IMR-90 (cell line): Measurements from ENCODE around the gene NFRKB. TPM values are rescaled to one million over a fixed set of nuclear protein-coding genes. Genes with fewer than 3 reads are reported as not detected.

Experiments
- ATAC-seq: fragments of 200-7000 bp; cut with Tn5 transposase; 2 replicates; pipeline ENCODE4 v1.9.1; 2020; ENCODE audit warnings: low read depth, mild to moderate bottlenecking, moderate library complexity
- BruUV-seq: library from RNA; stranded (reverse); fragments of 400-500 nt; replicated peaks from 2 replicates; lab custom pipeline; 2021; lab: Mats Ljungman, UMichigan
- CTCF ChIA-PET: fragments of 300-600 bp; formaldehyde crosslinking; extraction: SDS; loops from one replicate; lab custom pipeline; 2021; ENCODE audit warnings: antibody characterized with exemption; lab: Yijun Ruan, JAX
- POLR2A ChIA-PET: fragments of 300-600 bp; sonication (Branson Sonifier 250); formaldehyde crosslinking; loops from one replicate; lab custom pipeline; 2022; ENCODE audit warnings: antibody characterized with exemption; ENCODE audit not compliant: unreplicated experiment; lab: Charles Lee
- DNase-seq: peaks from one replicate; pipeline ENCODE4 v3.0.0; 2013
- H2AFZ ChIP-seq: replicated peaks from 2 replicates; pipeline ENCODE3; 2013; ENCODE audit warnings: low read length, mild to moderate bottlenecking; ENCODE audit not compliant: poor library complexity
- H2AK5ac ChIP-seq: 2 replicates; pipeline ENCODE4 v1.6.1; 2013; ENCODE audit warnings: low read depth, low read length, inconsistent platforms
- H2AK9ac ChIP-seq: replicated peaks from 2 replicates; pipeline ENCODE3; 2013; ENCODE audit warnings: mild to moderate bottlenecking, low read depth, low read length, moderate library complexity; ENCODE audit not compliant: poor library complexity
- H2BK120ac ChIP-seq: 2 replicates; pipeline ENCODE4 v1.6.1; 2013; ENCODE audit warnings: low read depth, low read length, inconsistent platforms
- H2BK15ac ChIP-seq: 3 replicates; pipeline ENCODE4 v1.6.1; 2013; ENCODE audit warnings: low read depth, low read length, inconsistent platforms
- H2BK20ac ChIP-seq: 2 replicates; pipeline ENCODE4 v1.6.1; 2013; ENCODE audit warnings: low read depth, mild to moderate bottlenecking, inconsistent platforms, low read length, moderate library complexity
- H2BK5ac ChIP-seq: 2 replicates; pipeline ENCODE4 v1.6.1; 2013; ENCODE audit warnings: mild to moderate bottlenecking, low read depth, low read length, inconsistent platforms; ENCODE audit not compliant: poor library complexity, severe bottlenecking
- H3K14ac ChIP-seq: replicated peaks from 2 replicates; pipeline ENCODE4 v1.6.1; 2013; ENCODE audit warnings: low read depth, low read length, inconsistent platforms
- H3K18ac ChIP-seq: 2 replicates; pipeline ENCODE4 v1.6.1; 2013; ENCODE audit warnings: low read depth, low read length, control low read depth
- H3K23ac ChIP-seq: 2 replicates; pipeline ENCODE4 v1.6.1; 2013; ENCODE audit warnings: low read depth, low read length, inconsistent platforms
- H3K27ac ChIP-seq: 2 replicates; pipeline ENCODE4 v1.5.1; 2013; ENCODE audit warnings: mild to moderate bottlenecking, control low read depth, low read length; ENCODE audit not compliant: insufficient read depth
- H3K27me3 ChIP-seq: 2 replicates; pipeline ENCODE4 v1.6.1; 2013; ENCODE audit warnings: low read length; ENCODE audit not compliant: control insufficient read depth, insufficient read depth
- H3K36me3 ChIP-seq: 2 replicates; pipeline ENCODE4 v1.6.1; 2013; ENCODE audit warnings: low read length, mixed read lengths; ENCODE audit not compliant: control insufficient read depth, insufficient read depth
- H3K4ac ChIP-seq: 2 replicates; pipeline ENCODE4 v1.6.1; 2013; ENCODE audit warnings: low read depth, low read length, inconsistent platforms
- H3K4me1 ChIP-seq: 2 replicates; pipeline ENCODE4 v1.6.1; 2013; ENCODE audit warnings: low read length, mixed read lengths; ENCODE audit not compliant: control insufficient read depth, insufficient read depth
- H3K4me2 ChIP-seq: 2 replicates; pipeline ENCODE4 v1.6.1; 2013; ENCODE audit warnings: low read depth, mild to moderate bottlenecking, control low read depth, low read length, moderate library complexity
- H3K4me3 ChIP-seq: 2 replicates; pipeline ENCODE4 v1.5.1; 2013; ENCODE audit warnings: low read depth, mild to moderate bottlenecking, control low read depth, low read length, moderate library complexity; ENCODE audit not compliant: insufficient read depth
- H3K56ac ChIP-seq: 2 replicates; pipeline ENCODE4 v1.6.1; 2013; ENCODE audit warnings: low read length, inconsistent platforms; ENCODE audit not compliant: insufficient read depth; ENCODE audit errors: extremely low read depth
- H3K79me1 ChIP-seq, 2 experiments: 2 replicates each; pipeline ENCODE4 v1.6.1; 2013; ENCODE audit warnings: low read length in 2 of 2, inconsistent platforms in 1 of 2, low read depth in 1 of 2
- H3K9ac ChIP-seq: 2 replicates; pipeline ENCODE4 v1.6.1; 2013; ENCODE audit warnings: low read depth, low read length, control low read depth
- H3K9me1 ChIP-seq: 2 replicates; pipeline ENCODE4 v1.6.1; 2013; ENCODE audit warnings: low read length, inconsistent platforms; ENCODE audit not compliant: insufficient read depth
- H3K9me3 ChIP-seq: 2 replicates; pipeline ENCODE4 v1.6.1; 2013; ENCODE audit warnings: low read length; ENCODE audit not compliant: control insufficient read depth, insufficient read depth
- H4K20me1 ChIP-seq: 2 replicates; pipeline ENCODE4 v1.6.1; 2013; ENCODE audit warnings: low read length, inconsistent platforms; ENCODE audit not compliant: insufficient read depth
- H4K5ac ChIP-seq: 2 replicates; pipeline ENCODE4 v1.6.1; 2013; ENCODE audit warnings: mild to moderate bottlenecking, low read depth, low read length, control low read depth
- H4K8ac ChIP-seq, 2 experiments: 2 replicates each; pipeline ENCODE4 v1.6.1; 2013; ENCODE audit warnings: low read depth in 2 of 2, low read length in 2 of 2, control low read depth in 1 of 2, inconsistent platforms in 1 of 2
- H4K91ac ChIP-seq: 2 replicates; pipeline ENCODE4 v1.6.1; 2013; ENCODE audit warnings: low read depth, low read length, inconsistent platforms; ENCODE audit not compliant: insufficient read depth
- ELK1 ChIP-seq: fragments of 150-350 bp; IDR thresholded peaks from 2 replicates; pipeline ENCODE4 v1.6.1; 2016; ENCODE audit warnings: low read depth, mild to moderate bottlenecking, low read length, moderate library complexity, borderline replicate concordance
- RAD21 ChIP-seq: IDR thresholded peaks from 2 replicates; pipeline ENCODE4 v1.6.1; 2012; ENCODE audit warnings: low read length, improper control_type of control experiment
- SMC3 ChIP-seq: fragments of 150-350 bp; IDR thresholded peaks from 2 replicates; pipeline ENCODE4 v1.6.1; 2016; ENCODE audit warnings: low read depth, mild to moderate bottlenecking, antibody characterized with exemption, low read length, moderate library complexity
- WGBS, 2 experiments: methylation state at CpG; one replicate each; pipeline versions ENCODE4 v1.1.5 to v1.1.7; 2013; ENCODE audit warnings: missing lambda C conversion rate in 2 of 2; ENCODE audit not compliant: insufficient read length in 1 of 2; ENCODE audit errors: extremely low coverage in 2 of 2; 5-methylcytosine and 5-hydroxymethylcytosine counted together
- dilution Hi-C: fragments of 300-500 bp; cut with HindIII; formaldehyde crosslinking; loops from one replicate; pipeline ENCODE4 v1.14.3; 2018; ENCODE audit warnings: low sequenced_read_pairs; ENCODE audit not compliant: unreplicated experiment
- in situ Hi-C: fragments of 300-500 bp; cut with MboI; formaldehyde crosslinking; loops from 3 replicates; pipeline ENCODE4 v1.14.3; 2019; ENCODE audit warnings: low sequenced_read_pairs, inconsistent platforms, mixed read lengths
- intact Hi-C: fragments of 100-400 bp; cut with micrococcal nuclease; formaldehyde crosslinking; loops from 2 replicates; pipeline ENCODE4 v1.10.0; 2022
- polyA plus RNA-seq, 3 experiments: library from polyadenylated mRNA; depleted of rRNA; stranded (reverse); fragments of >200 nt; gene quantifications; 2 replicates each; pipeline ENCODE4 v1.2.3, GENCODE V29; 2012; ENCODE audit warnings: low replicate concordance in 1 of 3
- total RNA-seq: library from RNA; depleted of rRNA; stranded (reverse); fragments of >200 nt; gene quantifications from 2 replicates; pipeline ENCODE4 v1.2.3, GENCODE V29; 2012
- TF ChIP-seq, protein P1 (sequence below): conservative IDR thresholded peaks from 2 replicates; pipeline ENCODE4 v1.5.1; 2012; ENCODE audit warnings: mild to moderate bottlenecking, low read depth, low read length, improper control_type of control experiment

The NFRKB gene
- total and polyA plus RNA-seq, 2 of the 4 experiments (the other 2 are of a cell fraction) = 15.2 to 28.9 TPM

DNA sequence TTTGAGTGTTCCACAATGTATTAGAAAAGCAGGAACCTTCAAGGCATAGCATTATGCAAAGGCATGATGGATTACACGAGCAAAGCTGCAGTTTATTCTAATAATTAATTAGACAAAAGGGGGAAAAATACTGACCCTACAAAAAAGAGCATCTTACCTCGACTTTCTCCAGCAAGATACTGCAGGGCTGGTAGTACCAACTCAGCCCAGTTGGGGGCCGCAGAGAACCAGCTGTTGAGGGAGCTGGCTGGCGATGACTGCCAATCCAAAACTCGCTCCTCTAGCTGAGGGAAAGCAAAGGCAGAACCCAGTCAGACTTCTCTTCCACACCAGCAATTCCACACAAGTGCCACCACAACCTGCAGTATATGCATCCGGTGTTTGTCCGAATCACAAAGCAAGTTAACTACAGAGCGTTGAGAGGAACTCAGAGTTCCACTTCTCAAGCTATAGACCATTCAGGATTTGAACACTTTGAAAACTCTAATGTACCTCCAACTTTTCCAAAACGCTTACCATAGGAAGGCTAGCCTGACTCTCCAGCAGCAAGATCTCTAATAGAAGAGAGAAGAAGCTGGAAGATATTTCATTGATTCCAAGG lies 13.7 kb downstream of the NFRKB start:
- H2AFZ ChIP-seq = no peak overlapping the region
- dilution Hi-C loops = no loop called here
- intact Hi-C loops = no loop called here
- WGBS, 2 experiments = 80% methylated on average over 2 of the region's 9 CpGs; no CpG with 5 or more reads in 1 of the 2 experiments
- BruUV-seq = no TSS peak
- ChIA-PET POLR2A (no interaction called here), CTCF (interaction anchor here (0.8 to 1.9 kb wide), 5 partner anchors 8 to 250 kb away, joined by 3 to 7 read pairs (median 4); no protein-coding TSS in a partner anchor)
- no peak overlapping the region for H4K8ac ChIP-seq
- ATAC-seq (peak; percentile 85), DNase-seq (peak; percentile 21)
- H3K9ac ChIP-seq = no peak overlapping the region
- H2BK120ac ChIP-seq = no peak overlapping the region
- no peak overlapping the region for H3K27ac ChIP-seq
- H3K4me3 ChIP-seq = no peak overlapping the region
- no peak overlapping the region for H4K91ac ChIP-seq
- H2BK20ac ChIP-seq = no peak overlapping the region
- no peak overlapping the region for H2AK5ac ChIP-seq
- H3K9me1 ChIP-seq = no peaks in the 10 kb centered on the region
- H3K56ac ChIP-seq = no peak overlapping the region
- H3K14ac ChIP-seq = no peak overlapping the region
- H3K36me3 ChIP-seq = peaks cover 75% of the 10 kb centered on the region
- H4K20me1 ChIP-seq = no peaks in the 10 kb centered on the region
- no peaks in the 10 kb centered on the region for H3K27me3 ChIP-seq
- H3K4me1 ChIP-seq = no peaks in the 10 kb centered on the region
- H4K5ac ChIP-seq = no peak overlapping the region
- H3K79me1 ChIP-seq = no peaks in the 10 kb centered on the region; a peak in 1 of 4 replicates
- in situ Hi-C loops = no loop called here
- no peak overlapping the region for H3K4ac ChIP-seq
- no peak overlapping the region for H3K4me2 ChIP-seq
- no peak overlapping the region for H2BK15ac ChIP-seq
- no peaks in the 10 kb centered on the region for H3K9me3 ChIP-seq
- TF ChIP-seq RAD21 (peak; percentile 46; the same call in 1 of the 2 replicates), SMC3 (peak; percentile 36; the same call in 1 of the 2 replicates), ELK1 (no peak)
- TF ChIP-seq, protein P1, sequence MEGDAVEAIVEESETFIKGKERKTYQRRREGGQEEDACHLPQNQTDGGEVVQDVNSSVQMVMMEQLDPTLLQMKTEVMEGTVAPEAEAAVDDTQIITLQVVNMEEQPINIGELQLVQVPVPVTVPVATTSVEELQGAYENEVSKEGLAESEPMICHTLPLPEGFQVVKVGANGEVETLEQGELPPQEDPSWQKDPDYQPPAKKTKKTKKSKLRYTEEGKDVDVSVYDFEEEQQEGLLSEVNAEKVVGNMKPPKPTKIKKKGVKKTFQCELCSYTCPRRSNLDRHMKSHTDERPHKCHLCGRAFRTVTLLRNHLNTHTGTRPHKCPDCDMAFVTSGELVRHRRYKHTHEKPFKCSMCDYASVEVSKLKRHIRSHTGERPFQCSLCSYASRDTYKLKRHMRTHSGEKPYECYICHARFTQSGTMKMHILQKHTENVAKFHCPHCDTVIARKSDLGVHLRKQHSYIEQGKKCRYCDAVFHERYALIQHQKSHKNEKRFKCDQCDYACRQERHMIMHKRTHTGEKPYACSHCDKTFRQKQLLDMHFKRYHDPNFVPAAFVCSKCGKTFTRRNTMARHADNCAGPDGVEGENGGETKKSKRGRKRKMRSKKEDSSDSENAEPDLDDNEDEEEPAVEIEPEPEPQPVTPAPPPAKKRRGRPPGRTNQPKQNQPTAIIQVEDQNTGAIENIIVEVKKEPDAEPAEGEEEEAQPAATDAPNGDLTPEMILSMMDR = peak; percentile 42
- H3K23ac ChIP-seq = no peak overlapping the region
- no peak overlapping the region for H2BK5ac ChIP-seq
- no peak overlapping the region for H3K18ac ChIP-seq
- no peak overlapping the region for H2AK9ac ChIP-seq
